HepG2 (cell line): ENCODE results near the gene PCDH17. TPM values are rescaled to one million over a fixed set of nuclear protein-coding genes. Genes with fewer than 3 reads are reported as not detected.
A peak's percentile ranks its signal among the peaks of the same experiment; 100 is the strongest.

Source experiments
- ATAC-seq: fragments of 200-7000 bp; cut with Tn5 transposase; 3 replicates; pipeline ENCODE4 v1.9.1; 2020; ENCODE audit warnings: mild to moderate bottlenecking, moderate library complexity
- BruUV-seq: library from RNA; stranded (reverse); fragments of 400-500 nt; replicated peaks from 2 replicates; lab custom pipeline; 2021; lab: Mats Ljungman, UMichigan
- CTCF ChIA-PET: fragments of 300-600 bp; formaldehyde crosslinking; extraction: SDS; loops from one replicate; lab custom pipeline; 2021; ENCODE audit warnings: low total read pairs, inconsistent platforms, low intra/inter-chr PET ratio; lab: Yijun Ruan, JAX
- POLR2A ChIA-PET: fragments of 350-600 bp; sonication (Branson Sonifier 250); formaldehyde crosslinking; loops from one replicate; lab custom pipeline; 2020; ENCODE audit warnings: antibody characterized with exemption, inconsistent platforms; lab: Yijun Ruan, JAX
- DNase-seq: peaks from one replicate; pipeline ENCODE4 v3.0.0-alpha.2; 2015; ENCODE audit warnings: low spot score
- FAIRE-seq: peaks from 3 replicates; lab custom pipeline; 2011; peaks lifted over from hg19 to GRCh38; lab: Jason Lieb, UNC
- H2AFZ ChIP-seq: one replicate; pipeline ENCODE4 v1.6.1; 2011; ENCODE audit warnings: low read length, inconsistent platforms
- H3K27ac ChIP-seq: fragments of 300-600 bp; 3 replicates; pipeline ENCODE4 v1.8.0; 2011; ENCODE audit warnings: mixed run types, mild to moderate bottlenecking, mixed read lengths, low read length, inconsistent platforms; ENCODE audit not compliant: insufficient read depth; ENCODE audit errors: extremely low read length
- H3K27me3 ChIP-seq, 2 experiments: fragments of 200-600 bp in 1 of 2; 2 replicates in 1 of 2; 3 replicates in 1 of 2; pipeline versions ENCODE4 v1.6.0 to v1.8.0; 2011; ENCODE audit warnings: low read length in 2 of 2, mild to moderate bottlenecking in 2 of 2, moderate library complexity in 2 of 2, inconsistent platforms in 1 of 2; ENCODE audit not compliant: insufficient read depth in 2 of 2, control insufficient read depth in 1 of 2
- H3K36me3 ChIP-seq, 2 experiments: fragments of 200-600 bp in 1 of 2; replicated peaks in 1 of 2; 2 replicates in 1 of 2; 3 replicates in 1 of 2; pipeline versions ENCODE4 v1.5.1 to v1.8.0; 2011; ENCODE audit warnings: low read length in 2 of 2, inconsistent platforms in 1 of 2; ENCODE audit not compliant: insufficient read depth in 2 of 2, control insufficient read depth in 1 of 2
- H3K4me1 ChIP-seq: 2 replicates; pipeline ENCODE4 v1.5.1; 2012; ENCODE audit warnings: low read length, inconsistent platforms; ENCODE audit not compliant: insufficient read depth
- H3K4me2 ChIP-seq: 2 replicates; pipeline ENCODE4 v1.6.0; 2011; ENCODE audit warnings: low read depth, low read length, inconsistent platforms
- H3K4me3 ChIP-seq, 3 experiments: fragments of 200-600 bp in 1 of 3; sonication (generic), shearing (Covaris generic) in 1 of 3; replicated peaks in 1 of 3; 2 replicates each; pipeline ENCODE4 v1.5.1; 2011 to 2016; ENCODE audit warnings: low read length in 3 of 3, inconsistent platforms in 2 of 3, low read depth in 2 of 3, mild to moderate bottlenecking in 2 of 3, control low read depth in 1 of 3, mixed read lengths in 1 of 3; ENCODE audit not compliant: insufficient read depth in 1 of 3
- H3K79me2 ChIP-seq: one replicate; pipeline ENCODE4 v1.6.1; 2011; ENCODE audit warnings: low read length, inconsistent platforms; ENCODE audit not compliant: insufficient read depth
- H3K9ac ChIP-seq: 2 replicates; pipeline ENCODE4 v1.6.0; 2011; ENCODE audit warnings: mild to moderate bottlenecking, low read depth, low read length, inconsistent platforms; ENCODE audit not compliant: insufficient read depth
- H3K9me3 ChIP-seq: 2 replicates; pipeline ENCODE4 v1.5.1; 2012; ENCODE audit warnings: mild to moderate bottlenecking, low read length
- H4K20me1 ChIP-seq: 2 replicates; pipeline ENCODE4 v1.6.0; 2011; ENCODE audit warnings: inconsistent platforms, mild to moderate bottlenecking, low read length, moderate library complexity; ENCODE audit not compliant: insufficient read depth
- ETV5 ChIP-seq: IDR thresholded peaks from 2 replicates; pipeline ENCODE4 v1.6.1; 2018; ENCODE audit warnings: missing biosample characterization, missing genetic modification reagents, inconsistent platforms, borderline replicate concordance
- MAFF ChIP-seq: IDR thresholded peaks from 2 replicates; pipeline ENCODE4 v1.6.1; 2011; ENCODE audit warnings: low read depth, low read length, improper control_type of control experiment
- MAFK ChIP-seq, 2 experiments: IDR thresholded peaks in 1 of 2; conservative IDR thresholded peaks in 1 of 2; 2 replicates each; pipeline ENCODE4 v1.6.1; 2011; ENCODE audit warnings: improper control_type of control experiment in 2 of 2, low read length in 2 of 2
- SP4 ChIP-seq: sonication (generic); formaldehyde crosslinking; IDR thresholded peaks from 2 replicates; pipeline ENCODE4 v1.8.1; 2023; ENCODE audit warnings: mild to moderate bottlenecking, missing genetic modification reagents
- STAT5B ChIP-seq: sonication (generic); formaldehyde crosslinking; IDR thresholded peaks from 2 replicates; pipeline ENCODE4 v1.4.0; 2020; ENCODE audit warnings: missing genetic modification reagents
- WGBS: methylation state at CpG from one replicate; pipeline ENCODE4 v1.1.6; 2017; ENCODE audit warnings: low lambda C conversion rate; 5-methylcytosine and 5-hydroxymethylcytosine counted together
- in situ Hi-C: cut with HindIII; loops from 2 replicates; pipeline ENCODE4 v1.10.0; 2017; ENCODE audit warnings: low pct_unique_long_range_greater_than_20kb; ENCODE audit not compliant: extremely low pct_ligation_motif_present
- intact Hi-C: fragments of 100-400 bp; cut with micrococcal nuclease; formaldehyde crosslinking; loops from one replicate; pipeline ENCODE4 v1.10.0; 2022; ENCODE audit not compliant: unreplicated experiment
- polyA plus RNA-seq, 8 experiments: library from polyadenylated mRNA; depleted of rRNA in 3 of 8; stranded (reverse) in 7 of 8; unstranded in 1 of 8; fragments of >200 nt; fragmentation: Illumina TruSeq in 4 of 8; extraction: Trizol in 4 of 8; gene quantifications; 2 replicates each; pipeline versions ENCODE4 v1.2.1 to v1.2.3, GENCODE V29; 2011 to 2016; ENCODE audit warnings: low read depth in 4 of 8, missing spikeins in 1 of 8, mixed read lengths in 1 of 8; ENCODE audit not compliant: insufficient read depth in 1 of 8
- total RNA-seq, 5 experiments: library from RNA; depleted of rRNA; stranded (reverse); fragments of >200 nt; fragmentation: Illumina TruSeq; extraction: Trizol; gene quantifications; 2 replicates each; pipeline ENCODE4 v1.2.3, GENCODE V29; 2016; ENCODE audit warnings: low read depth in 1 of 5

The PCDH17 gene
- total and polyA plus RNA-seq, 2 of the 13 experiments (the other 11 are each of a cell fraction or from before 2014, with no cell fraction given): not detected

- Histone ChIP-seq H3K4me3 (no peak overlapping the region), H3K27ac (no peak overlapping the region), H4K20me1 (no peaks in the 10 kb centered on the region), H3K36me3 (no peaks in the 10 kb centered on the region), H3K9ac (no peak overlapping the region), H2AFZ (no peak overlapping the region), H3K4me1 (no peaks in the 10 kb centered on the region), H3K4me2 (no peak overlapping the region), H3K79me2 (no peaks in the 10 kb centered on the region), H3K27me3 (no peaks in the 10 kb centered on the region), H3K9me3 (peaks cover 12% of the 10 kb centered on the region)
- no peak for TF ChIP-seq STAT5B (CRISPR knock-in tag)
- DNase-seq: no peak
- POLR2A ChIA-PET: no interaction called here
- in situ Hi-C loops (no loop called here), intact Hi-C loops (no loop called here)
- no peak for ATAC-seq
- no TSS peak for BruUV-seq
- CTCF ChIA-PET: no interaction called here
- no peak for FAIRE-seq
- 5% methylated on average over 1 of the region's 1 CpG for WGBS
These were observed 48.0 kb upstream of the PCDH17 start for GRCh38 chr13:57583529-57583928.

DNA sequence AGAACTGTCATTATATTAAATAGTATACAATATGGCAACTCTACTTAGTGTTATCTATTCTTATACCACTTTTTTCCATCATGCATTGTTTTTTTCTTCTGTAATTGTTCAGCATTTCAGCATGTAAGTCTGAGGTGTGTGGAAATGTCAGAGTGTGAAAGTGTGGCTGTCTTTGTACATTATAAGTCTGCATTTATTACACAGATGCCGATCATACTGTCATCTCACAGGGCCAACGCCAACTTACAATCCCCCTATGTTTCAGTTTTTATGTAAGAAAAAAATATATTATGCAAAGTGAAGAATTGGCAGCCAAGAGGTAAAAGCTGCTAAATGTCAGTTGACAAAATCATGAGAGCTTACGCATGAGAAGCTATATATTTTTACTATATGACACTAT lies 42.9 kb upstream of the PCDH17 start:
- no peaks in the 10 kb centered on the region for H3K36me3 ChIP-seq
- in situ Hi-C loops (no loop called here), intact Hi-C loops (no loop called here)
- no peak overlapping the region for H3K27ac ChIP-seq
- BruUV-seq: no TSS peak
- H3K4me3 ChIP-seq: 0 out of 6 replicates have a peak overlapping the region, but pooled peaks of 1 of the 3 experiments have one; percentile 4
- no peaks in the 10 kb centered on the region for H3K4me1 ChIP-seq
- no peak for ATAC-seq
- ChIA-PET POLR2A (no interaction called here), CTCF (no interaction called here)
- TF ChIP-seq SP4 (CRISPR knock-in tag): no peak
- no peak overlapping the region for H2AFZ ChIP-seq
- H3K9me3 ChIP-seq: no peaks in the 10 kb centered on the region
- H3K79me2 ChIP-seq: no peaks in the 10 kb centered on the region
- H4K20me1 ChIP-seq: no peaks in the 10 kb centered on the region
- 46% methylated on average over 3 of the region's 3 CpGs for WGBS
- no peak overlapping the region for H3K9ac ChIP-seq
- H3K4me2 ChIP-seq: no peak overlapping the region
- H3K27me3 ChIP-seq: no peaks in the 10 kb centered on the region
- no peak for DNase-seq
- FAIRE-seq: no peak

DNA sequence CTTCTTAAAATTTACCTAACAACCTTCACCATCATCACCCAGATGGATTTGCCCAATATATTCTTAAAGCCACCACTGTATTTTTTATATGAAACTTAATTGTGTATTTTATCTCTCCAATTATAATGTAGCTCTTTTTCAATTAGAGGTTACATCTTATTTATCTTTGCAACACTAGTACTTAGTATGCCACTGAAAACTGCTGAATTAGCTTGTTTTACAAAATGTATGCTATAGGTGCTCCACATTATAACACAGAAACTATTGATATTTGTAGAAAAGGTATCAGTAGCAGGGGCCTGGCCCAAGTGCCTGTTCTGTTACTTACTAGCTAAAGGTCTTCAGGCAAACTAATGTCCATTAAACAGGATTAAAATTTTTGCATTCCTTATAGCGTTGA lies 35.8 kb upstream of the PCDH17 start:
- no peaks in the 10 kb centered on the region for H3K4me1 ChIP-seq
- H4K20me1 ChIP-seq: no peaks in the 10 kb centered on the region
- intact Hi-C loops: no loop called here
- H3K4me3 ChIP-seq: no peak overlapping the region
- no peak overlapping the region for H3K27ac ChIP-seq
- no peak for DNase-seq
- no peak overlapping the region for H2AFZ ChIP-seq
- CTCF ChIA-PET: no interaction called here
- H3K27me3 ChIP-seq: no peaks in the 10 kb centered on the region; a peak in 1 of 5 replicates
- no peak for ATAC-seq
- no peak overlapping the region for H3K4me2 ChIP-seq
- peak; percentile 64 for TF ChIP-seq MAFF
- peak; percentile 49 to 80; a peak in 3 of 4 replicates for TF ChIP-seq MAFK (conservative IDR thresholded peaks at IDR 0.05 in 1 of 2, IDR thresholded peaks at IDR 0.05 in 1 of 2; ENCODE audit: low read length in 2 of 2)
- TF ChIP-seq ETV5 (CRISPR knock-in tag): no peak
- TF ChIP-seq, all 625 proteins: peak for 2
- no peak for FAIRE-seq
- in situ Hi-C loops: no loop called here
- Histone ChIP-seq H3K36me3 (no peaks in the 10 kb centered on the region), H3K9ac (no peak overlapping the region), H3K9me3 (0 out of 2 replicates have a peak, but pooled peaks cover 6% of the 10 kb centered on the region), H3K79me2 (no peaks in the 10 kb centered on the region)
- no TSS peak for BruUV-seq
- POLR2A ChIA-PET: no interaction called here
- 4% methylated on average over 1 of the region's 1 CpG for WGBS
